ENCODE measurements around the gene KCNH4.

DNA sequence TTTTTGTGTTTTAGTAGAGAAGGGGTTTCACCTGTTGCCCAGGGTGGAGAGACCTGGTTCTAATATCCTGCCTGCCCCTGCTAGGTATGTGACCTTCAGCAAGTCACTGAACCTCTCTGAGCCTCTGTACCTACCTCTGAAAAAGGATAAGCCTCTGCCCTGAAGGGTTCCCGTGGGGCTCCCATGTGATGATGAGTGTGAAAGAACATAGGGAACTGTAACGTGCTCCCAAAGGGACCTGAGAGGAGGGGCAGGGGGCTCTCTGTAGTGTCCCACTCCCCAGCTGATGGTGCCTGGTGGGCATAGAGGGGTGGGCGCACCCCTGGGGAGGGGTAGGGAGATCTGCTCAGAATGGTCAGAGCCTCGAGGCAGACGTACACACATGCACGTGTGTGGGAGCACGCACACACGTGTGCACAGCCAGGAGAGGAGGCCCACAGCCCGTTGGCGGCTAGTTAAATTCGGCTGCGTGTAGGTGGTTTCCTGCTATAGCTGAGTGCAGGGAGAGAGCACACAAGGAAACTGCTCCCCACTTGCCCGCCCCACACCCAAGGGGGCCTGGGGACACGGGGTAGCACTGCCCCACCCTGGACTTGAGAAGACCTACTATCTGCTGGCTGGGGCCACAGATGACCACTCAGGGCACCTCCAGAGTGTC lies 6.7 kb downstream of the KCNH4 start:
- TF ChIP-seq, protein P1, sequence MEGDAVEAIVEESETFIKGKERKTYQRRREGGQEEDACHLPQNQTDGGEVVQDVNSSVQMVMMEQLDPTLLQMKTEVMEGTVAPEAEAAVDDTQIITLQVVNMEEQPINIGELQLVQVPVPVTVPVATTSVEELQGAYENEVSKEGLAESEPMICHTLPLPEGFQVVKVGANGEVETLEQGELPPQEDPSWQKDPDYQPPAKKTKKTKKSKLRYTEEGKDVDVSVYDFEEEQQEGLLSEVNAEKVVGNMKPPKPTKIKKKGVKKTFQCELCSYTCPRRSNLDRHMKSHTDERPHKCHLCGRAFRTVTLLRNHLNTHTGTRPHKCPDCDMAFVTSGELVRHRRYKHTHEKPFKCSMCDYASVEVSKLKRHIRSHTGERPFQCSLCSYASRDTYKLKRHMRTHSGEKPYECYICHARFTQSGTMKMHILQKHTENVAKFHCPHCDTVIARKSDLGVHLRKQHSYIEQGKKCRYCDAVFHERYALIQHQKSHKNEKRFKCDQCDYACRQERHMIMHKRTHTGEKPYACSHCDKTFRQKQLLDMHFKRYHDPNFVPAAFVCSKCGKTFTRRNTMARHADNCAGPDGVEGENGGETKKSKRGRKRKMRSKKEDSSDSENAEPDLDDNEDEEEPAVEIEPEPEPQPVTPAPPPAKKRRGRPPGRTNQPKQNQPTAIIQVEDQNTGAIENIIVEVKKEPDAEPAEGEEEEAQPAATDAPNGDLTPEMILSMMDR (optimal IDR thresholded peaks at IDR 0.05 in 1 of 3, IDR thresholded peaks at IDR 0.05 in 1 of 3, conservative IDR thresholded peaks at IDR 0.05 in 1 of 3; ENCODE audit: extremely low read depth in 1 of 3, insufficient read depth in 2 of 3, low read length in 3 of 3), result no peak
- no peak for TF ChIP-seq EZH2 (IDR thresholded peaks at IDR 0.05; ENCODE audit: low read length)
